Adrenal gland (tissue), 12 donors: ENCODE data around the gene NELL2. TPM values are rescaled to one million over a fixed set of nuclear protein-coding genes. Genes with fewer than 3 reads are reported as not detected.

Source experiments
- DNase-seq, 7 donors: peaks; one replicate each; pipeline ENCODE4 v3.0.0-alpha.2; 2019 to 2020
- H3K27ac ChIP-seq, 5 donors: fragments of 200-600 bp; sonication (generic) in 4 of 5; 1 replicate in 3 of 5; 2 replicates in 2 of 5; pipeline versions ENCODE4 v1.5.1 to v1.8.0; 2016 to 2020; ENCODE audit warnings: mild to moderate bottlenecking in 1 of 5
- H3K27me3 ChIP-seq: fragments of 200-600 bp; 2 replicates; pipeline ENCODE4 v1.8.0; 2021
- H3K36me3 ChIP-seq, 2 donors: fragments of 200-600 bp; replicated peaks in 1 of 2; 1 replicate in 1 of 2; 2 replicates in 1 of 2; pipeline versions ENCODE4 v1.5.1 to v1.8.0; 2018 to 2022
- H3K4me1 ChIP-seq, 2 donors: fragments of 200-600 bp; replicated peaks in 1 of 2; 1 replicate in 1 of 2; 2 replicates in 1 of 2; pipeline versions ENCODE4 v1.5.1 to v1.8.0; 2018 to 2021
- H3K4me3 ChIP-seq, 4 donors: fragments of 200-600 bp; sonication (generic) in 3 of 4; one replicate each; pipeline ENCODE4 v1.5.1; 2016 to 2018
- H3K9me3 ChIP-seq, 3 donors: fragments of 200-600 bp; sonication (generic) in 1 of 3; replicated peaks in 1 of 3; 1 replicate in 2 of 3; 2 replicates in 1 of 3; pipeline versions ENCODE4 v1.5.1 to v1.8.0; 2016 to 2021
- CTCF ChIP-seq, 6 experiments: fragments of 450-650 bp in 4 of 6; fragments of 200-600 bp in 2 of 6; sonication (generic) in 1 of 6; IDR thresholded peaks; 1 replicate in 5 of 6; 2 replicates in 1 of 6; pipeline versions ENCODE4 v1.5.1 to v1.8.0; 2016 to 2021; ENCODE audit warnings: antibody characterized with exemption in 6 of 6, mild to moderate bottlenecking in 2 of 6, moderate library complexity in 1 of 6
- POLR2A ChIP-seq, 2 donors: fragments of 450-650 bp; IDR thresholded peaks; one replicate each; pipeline ENCODE4 v1.6.1; 2017; ENCODE audit warnings: antibody characterized with exemption in 2 of 2, mild to moderate bottlenecking in 2 of 2, moderate library complexity in 1 of 2
- WGBS, 4 donors: extraction: QIAGEN DNeasy Blood & Tissue Kit in 2 of 4; methylation state at CpG; one replicate each; pipeline versions ENCODE4 v1.1.5 to v1.1.7; 2013 to 2017; 5-methylcytosine and 5-hydroxymethylcytosine counted together
- intact Hi-C, 2 donors: fragments of 100-400 bp; cut with DNase I; formaldehyde crosslinking; loops; one replicate each; pipeline versions ENCODE4 v1.14.1 to v1.15.0; 2022 to 2023
- polyA plus RNA-seq, 3 donors: library from polyadenylated mRNA; stranded (reverse); fragments of 200-250 nt in 2 of 3; fragments of 350-450 nt in 1 of 3; fragmentation: Illumina TruSeq in 1 of 3; extraction: RNeasy Lipid Tissue Mini Kit (QIAGEN cat#74804) in 1 of 3; gene quantifications; one replicate each; pipeline ENCODE4 v1.2.3, GENCODE V29; 2013 to 2014
- total RNA-seq, 9 donors: library from RNA; depleted of rRNA in 4 of 9; stranded (reverse); fragments of >200 nt in 4 of 9; fragments of 120-200 nt in 1 of 9; fragmentation: NEBNext Ultra II Directional in 1 of 9; extraction: Animal tissue kit (Norgen Biotek cat#: 25700) in 1 of 9; gene quantifications; one replicate each; pipeline versions ENCODE4 v1.1.0 to v1.2.4, GENCODE V29; 2013 to 2023
- donor health status: healthy with polysubstance abuse.
- donor health status: Bipolar disorder and iron deficiency.
- donor health status: DM: yes; HTN: yes; CAD: no.
- donor health status: DM: no; HTN: no; CAD: no.
- donor health status: DM: no; HTN: no; CAD: no.
- donor health status: DM: yes; HTN: yes; CAD: no.

The NELL2 gene
- total and polyA plus RNA-seq, 12 donors = 0.35 to 26.5 (median 6.0) TPM; not detected in 1

GRCh38 chr12:44774815-44775411 lies 101.2 kb downstream of the NELL2 start:
- H3K4me3 ChIP-seq = no peak overlapping the region

GRCh38 chr12:44771485-44772021 lies 104.6 kb downstream of the NELL2 start:
- no peaks in the 10 kb centered on the region for H3K9me3 ChIP-seq

More at GRCh38 chr12:44774815-44775411, 101.2 kb downstream of the NELL2 start:
- intact Hi-C loops = no loop called here
- H3K4me1 ChIP-seq = no peaks in the 10 kb centered on the region
- H3K9me3 ChIP-seq = no peaks in the 10 kb centered on the region
- H3K36me3 ChIP-seq = no peaks in the 10 kb centered on the region
- no peaks in the 10 kb centered on the region for H3K27me3 ChIP-seq
- H3K27ac ChIP-seq = no peak overlapping the region
- DNase-seq = peak in 4 of 7 donors; percentile 16 to 56 (median 38)
- no peak for TF ChIP-seq POLR2A (IDR thresholded peaks at IDR 0.05)
- peak; percentile 21 to 62 (median 38) for TF ChIP-seq CTCF (IDR thresholded peaks at IDR 0.05)
- 68 to 73% (median 69%) methylated on average over 11 of the region's 11 CpGs for WGBS, 4 donors

GRCh38 chr12:44765796-44766195 lies 110.3 kb downstream of the NELL2 start:
- Histone ChIP-seq H3K9me3 (no peaks in the 10 kb centered on the region), H3K27me3 (no peaks in the 10 kb centered on the region), H3K36me3 (no peaks in the 10 kb centered on the region), H3K4me1 (no peaks in the 10 kb centered on the region), H3K27ac (no peak overlapping the region), H3K4me3 (no peak overlapping the region)
- TF ChIP-seq POLR2A (IDR thresholded peaks at IDR 0.05) = no peak
- no peak for TF ChIP-seq CTCF (IDR thresholded peaks at IDR 0.05)
- 67 to 86% (median 82%) methylated on average over 3 of the region's 3 CpGs for WGBS, 4 donors
- no peak for DNase-seq
- intact Hi-C loops = no loop called here

More at GRCh38 chr12:44771485-44772021, 104.6 kb downstream of the NELL2 start:
- WGBS, 4 donors = 56 to 65% (median 62%) methylated on average over 8 of the region's 8 CpGs
- DNase-seq = no peak
- H3K4me1 ChIP-seq = no peaks in the 10 kb centered on the region
- no peak overlapping the region for H3K27ac ChIP-seq
- no peaks in the 10 kb centered on the region for H3K27me3 ChIP-seq
- TF ChIP-seq CTCF (IDR thresholded peaks at IDR 0.05) (no peak), POLR2A (IDR thresholded peaks at IDR 0.05) (no peak)
- intact Hi-C loops = no loop called here
- no peak overlapping the region for H3K4me3 ChIP-seq
- no peaks in the 10 kb centered on the region for H3K36me3 ChIP-seq

- Histone ChIP-seq H3K9me3 (no peaks in the 10 kb centered on the region), H3K27me3 (no peaks in the 10 kb centered on the region), H3K27ac (no peak overlapping the region), H3K4me1 (no peaks in the 10 kb centered on the region), H3K36me3 (no peaks in the 10 kb centered on the region), H3K4me3 (no peak overlapping the region)
- DNase-seq = no peak
- 51 to 72% (median 67%) methylated on average over 3 of the region's 3 CpGs for WGBS, 4 donors
- TF ChIP-seq POLR2A (IDR thresholded peaks at IDR 0.05) (no peak), CTCF (IDR thresholded peaks at IDR 0.05) (no peak)
- intact Hi-C loops = no loop called here
Measured at GRCh38 chr12:44763021-44763420, 113.1 kb downstream of the NELL2 start.
